GM23338 (cell line): ENCODE results near the gene ARMC5. TPM values are rescaled to one million over a fixed set of nuclear protein-coding genes. Genes with fewer than 3 reads are reported as not detected.

ENCODE experiments used
- ATAC-seq: fragments of 200-7000 bp; cut with Tn5 transposase; 3 replicates; pipeline ENCODE4 v1.9.1; 2020
- DNase-seq: peaks from one replicate; pipeline ENCODE4 v3.0.0-alpha.2; 2015; ENCODE audit warnings: low spot score
- H2AFZ ChIP-seq: fragments of 200-600 bp; sonication (generic); 2 replicates; pipeline ENCODE4 v1.8.0; 2016; ENCODE audit warnings: antibody characterized with exemption, mild to moderate bottlenecking, moderate library complexity
- H3F3A ChIP-seq: fragments of 200-600 bp; sonication (generic); replicated peaks from 2 replicates; pipeline ENCODE4 v1.8.0; 2017; ENCODE audit warnings: antibody characterized with exemption, mixed run types, low read depth
- H3K27ac ChIP-seq: fragments of 200-600 bp; sonication (generic); 2 replicates; pipeline ENCODE4 v1.6.1; 2016; ENCODE audit warnings: low read depth
- H3K27me3 ChIP-seq: fragments of 200-600 bp; sonication (generic); 2 replicates; pipeline ENCODE4 v1.8.0; 2016; ENCODE audit warnings: mild to moderate bottlenecking, mixed run types, moderate library complexity; ENCODE audit not compliant: insufficient read depth
- H3K36me3 ChIP-seq: fragments of 200-600 bp; sonication (generic); 2 replicates; pipeline ENCODE4 v1.8.0; 2016; ENCODE audit warnings: mild to moderate bottlenecking; ENCODE audit not compliant: insufficient read depth
- H3K4me1 ChIP-seq: fragments of 200-600 bp; sonication (generic); 2 replicates; pipeline ENCODE4 v1.8.0; 2016; ENCODE audit warnings: mild to moderate bottlenecking, moderate library complexity; ENCODE audit not compliant: insufficient read depth
- H3K4me2 ChIP-seq: fragments of 200-600 bp; sonication (generic); 2 replicates; pipeline ENCODE4 v1.7.1; 2017; ENCODE audit warnings: mixed run types
- H3K4me3 ChIP-seq: fragments of 200-600 bp; sonication (generic); 2 replicates; pipeline ENCODE4 v1.6.1; 2016; ENCODE audit warnings: mixed run types
- H3K79me2 ChIP-seq: fragments of 200-600 bp; sonication (generic); replicated peaks from 2 replicates; pipeline ENCODE4 v1.8.0; 2017; ENCODE audit warnings: mild to moderate bottlenecking; ENCODE audit not compliant: insufficient read depth
- H3K9me2 ChIP-seq: fragments of 200-600 bp; sonication (generic); 2 replicates; pipeline ENCODE4 v1.8.0; 2017; ENCODE audit not compliant: insufficient read depth
- H4K20me1 ChIP-seq: fragments of 200-600 bp; sonication (generic); replicated peaks from 2 replicates; pipeline ENCODE4 v1.8.0; 2017; ENCODE audit warnings: mild to moderate bottlenecking; ENCODE audit not compliant: insufficient read depth
- H3K27ac Mint-ChIP-seq: 2 replicates; pipeline ENCODE4 v1.8.0; 2020; ENCODE audit warnings: inconsistent platforms, mild to moderate bottlenecking, moderate library complexity, mixed read lengths
- H3K27me3 Mint-ChIP-seq: 3 replicates; pipeline ENCODE4 v1.8.0; 2022; ENCODE audit warnings: low read depth, mild to moderate bottlenecking, moderate library complexity, mixed read lengths, inconsistent platforms; ENCODE audit not compliant: insufficient read depth, poor library complexity
- H3K36me3 Mint-ChIP-seq: 3 replicates; pipeline ENCODE4 v1.8.0; 2021; ENCODE audit warnings: low read depth, mild to moderate bottlenecking, inconsistent platforms, moderate library complexity, mixed read lengths
- H3K4me1 Mint-ChIP-seq: 3 replicates; pipeline ENCODE4 v1.8.0; 2020; ENCODE audit warnings: mild to moderate bottlenecking, inconsistent platforms, mixed read lengths
- H3K4me3 Mint-ChIP-seq: 3 replicates; pipeline ENCODE4 v1.8.0; 2021; ENCODE audit warnings: moderate library complexity, mild to moderate bottlenecking, inconsistent platforms, mixed read lengths
- H3K9me3 Mint-ChIP-seq: 3 replicates; pipeline ENCODE4 v1.8.0; 2020; ENCODE audit warnings: moderate library complexity, mild to moderate bottlenecking, inconsistent platforms, mixed read lengths
- CREB1 ChIP-seq: fragments of 250-450 bp; sonication (Bioruptor Pico); IDR thresholded peaks from 2 replicates; pipeline ENCODE4 v1.5.0; 2020; ENCODE audit warnings: low read depth, mild to moderate bottlenecking, moderate library complexity
- EZH2 ChIP-seq: fragments of 200-600 bp; sonication (generic); IDR thresholded peaks from one replicate; pipeline ENCODE4 v1.8.0; 2017; ENCODE audit warnings: antibody characterized with exemption, mild to moderate bottlenecking, low read depth; ENCODE audit not compliant: unreplicated experiment
- EZH2phosphoT487 ChIP-seq: fragments of 200-600 bp; sonication (generic); IDR thresholded peaks from one replicate; pipeline ENCODE4 v1.8.1; 2018; ENCODE audit warnings: antibody characterized with exemption; ENCODE audit not compliant: unreplicated experiment
- JUNB ChIP-seq: IDR thresholded peaks from one replicate; pipeline ENCODE4 v1.6.1; 2016; ENCODE audit warnings: antibody characterized with exemption; ENCODE audit not compliant: unreplicated experiment
- NANOG ChIP-seq: IDR thresholded peaks from 2 replicates; pipeline ENCODE4 v1.6.1; 2016; ENCODE audit warnings: antibody characterized with exemption, borderline replicate concordance
- POLR2AphosphoS5 ChIP-seq: IDR thresholded peaks from 2 replicates; pipeline ENCODE4 v1.6.1; 2016; ENCODE audit warnings: antibody characterized with exemption, low read depth
- STAT1 ChIP-seq: IDR thresholded peaks from one replicate; pipeline ENCODE4 v1.6.1; 2016; ENCODE audit warnings: antibody characterized with exemption; ENCODE audit not compliant: unreplicated experiment
- ZNF114 ChIP-seq: fragments of 250-450 bp; sonication (Bioruptor Pico); IDR thresholded peaks from 2 replicates; pipeline ENCODE4 v1.5.0; 2020; ENCODE audit warnings: mild to moderate bottlenecking, moderate library complexity
- ZNF331 ChIP-seq: fragments of 250-450 bp; sonication (Bioruptor Pico); IDR thresholded peaks from 2 replicates; pipeline ENCODE4 v1.5.0; 2020; ENCODE audit warnings: low read depth, mild to moderate bottlenecking, moderate library complexity
- ZNF462 ChIP-seq: fragments of 250-450 bp; sonication (Bioruptor Pico); IDR thresholded peaks from 2 replicates; pipeline ENCODE4 v1.5.0; 2020; ENCODE audit warnings: mild to moderate bottlenecking, moderate library complexity
- polyA plus RNA-seq: library from polyadenylated mRNA; unstranded; fragments of >200 nt; fragmentation: Nextera tagmentation; extraction: Ambion mirVana; gene quantifications from 2 replicates; pipeline ENCODE4 v1.2.1, GENCODE V29; 2016
- total RNA-seq: library from RNA; depleted of rRNA; stranded (reverse); fragments of >200 nt; shearing (Covaris generic); gene quantifications from 2 replicates; pipeline ENCODE4 v1.2.3, GENCODE V29; 2014
- TF ChIP-seq, protein P1 (sequence below): IDR thresholded peaks from 2 replicates; pipeline ENCODE4 v1.6.1; 2016; ENCODE audit warnings: antibody characterized with exemption
- TF ChIP-seq, protein P2 (sequence below): IDR thresholded peaks from one replicate; pipeline ENCODE4 v1.6.1; 2018; ENCODE audit warnings: antibody characterized with exemption; ENCODE audit not compliant: unreplicated experiment
- TF ChIP-seq, protein P3 (sequence below), 2 experiments: fragments of 200-600 bp in 1 of 2; sonication (generic) in 1 of 2; conservative IDR thresholded peaks; 2 replicates each; pipeline versions ENCODE4 v1.5.1 to v1.6.1; 2016 to 2017; ENCODE audit warnings: antibody characterized with exemption in 2 of 2, low read depth in 2 of 2, mild to moderate bottlenecking in 2 of 2, moderate library complexity in 1 of 2

ARMC5 gene
- total and polyA plus RNA-seq, 2 experiments from 2014 or later = 5.9 to 11.3 TPM

- DNase-seq = no peak
- Histone ChIP-seq H3F3A (no peaks in the 10 kb centered on the region), H3K4me2 (no peak overlapping the region), H3K9me2 (no peaks in the 10 kb centered on the region), H4K20me1 (0 out of 2 replicates have a peak, but pooled peaks cover 4% of the 10 kb centered on the region), H3K4me3 (no peak overlapping the region), H3K79me2 (no peaks in the 10 kb centered on the region), H3K4me1 (peaks cover 12% of the 10 kb centered on the region), H2AFZ (no peak overlapping the region), H3K27ac (no peak overlapping the region), H3K36me3 (no peaks in the 10 kb centered on the region), H3K27me3 (no peaks in the 10 kb centered on the region)
- peaks cover 22% of the 10 kb centered on the region for H3K4me1 Mint-ChIP-seq
- peaks cover 3% of the 10 kb centered on the region for H3K27me3 Mint-ChIP-seq
- ATAC-seq = no peak
- no peaks in the 10 kb centered on the region; the same call in 2 of the 3 replicates for H3K9me3 Mint-ChIP-seq
- no peak overlapping the region for H3K4me3 Mint-ChIP-seq
- TF ChIP-seq NANOG (no peak), STAT1 (no peak), JUNB (no peak), EZH2phosphoT487 (no peak), EZH2 (no peak), ZNF462 (no peak), ZNF114 (CRISPR knock-in tag) (no peak), CREB1 (CRISPR knock-in tag) (no peak), ZNF331 (CRISPR knock-in tag) (no peak), POLR2AphosphoS5 (no peak)
- TF ChIP-seq, protein P1, sequence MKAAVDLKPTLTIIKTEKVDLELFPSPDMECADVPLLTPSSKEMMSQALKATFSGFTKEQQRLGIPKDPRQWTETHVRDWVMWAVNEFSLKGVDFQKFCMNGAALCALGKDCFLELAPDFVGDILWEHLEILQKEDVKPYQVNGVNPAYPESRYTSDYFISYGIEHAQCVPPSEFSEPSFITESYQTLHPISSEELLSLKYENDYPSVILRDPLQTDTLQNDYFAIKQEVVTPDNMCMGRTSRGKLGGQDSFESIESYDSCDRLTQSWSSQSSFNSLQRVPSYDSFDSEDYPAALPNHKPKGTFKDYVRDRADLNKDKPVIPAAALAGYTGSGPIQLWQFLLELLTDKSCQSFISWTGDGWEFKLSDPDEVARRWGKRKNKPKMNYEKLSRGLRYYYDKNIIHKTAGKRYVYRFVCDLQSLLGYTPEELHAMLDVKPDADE = no peak
- TF ChIP-seq, protein P2, sequence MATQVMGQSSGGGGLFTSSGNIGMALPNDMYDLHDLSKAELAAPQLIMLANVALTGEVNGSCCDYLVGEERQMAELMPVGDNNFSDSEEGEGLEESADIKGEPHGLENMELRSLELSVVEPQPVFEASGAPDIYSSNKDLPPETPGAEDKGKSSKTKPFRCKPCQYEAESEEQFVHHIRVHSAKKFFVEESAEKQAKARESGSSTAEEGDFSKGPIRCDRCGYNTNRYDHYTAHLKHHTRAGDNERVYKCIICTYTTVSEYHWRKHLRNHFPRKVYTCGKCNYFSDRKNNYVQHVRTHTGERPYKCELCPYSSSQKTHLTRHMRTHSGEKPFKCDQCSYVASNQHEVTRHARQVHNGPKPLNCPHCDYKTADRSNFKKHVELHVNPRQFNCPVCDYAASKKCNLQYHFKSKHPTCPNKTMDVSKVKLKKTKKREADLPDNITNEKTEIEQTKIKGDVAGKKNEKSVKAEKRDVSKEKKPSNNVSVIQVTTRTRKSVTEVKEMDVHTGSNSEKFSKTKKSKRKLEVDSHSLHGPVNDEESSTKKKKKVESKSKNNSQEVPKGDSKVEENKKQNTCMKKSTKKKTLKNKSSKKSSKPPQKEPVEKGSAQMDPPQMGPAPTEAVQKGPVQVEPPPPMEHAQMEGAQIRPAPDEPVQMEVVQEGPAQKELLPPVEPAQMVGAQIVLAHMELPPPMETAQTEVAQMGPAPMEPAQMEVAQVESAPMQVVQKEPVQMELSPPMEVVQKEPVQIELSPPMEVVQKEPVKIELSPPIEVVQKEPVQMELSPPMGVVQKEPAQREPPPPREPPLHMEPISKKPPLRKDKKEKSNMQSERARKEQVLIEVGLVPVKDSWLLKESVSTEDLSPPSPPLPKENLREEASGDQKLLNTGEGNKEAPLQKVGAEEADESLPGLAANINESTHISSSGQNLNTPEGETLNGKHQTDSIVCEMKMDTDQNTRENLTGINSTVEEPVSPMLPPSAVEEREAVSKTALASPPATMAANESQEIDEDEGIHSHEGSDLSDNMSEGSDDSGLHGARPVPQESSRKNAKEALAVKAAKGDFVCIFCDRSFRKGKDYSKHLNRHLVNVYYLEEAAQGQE = no peak
- TF ChIP-seq, protein P3, sequence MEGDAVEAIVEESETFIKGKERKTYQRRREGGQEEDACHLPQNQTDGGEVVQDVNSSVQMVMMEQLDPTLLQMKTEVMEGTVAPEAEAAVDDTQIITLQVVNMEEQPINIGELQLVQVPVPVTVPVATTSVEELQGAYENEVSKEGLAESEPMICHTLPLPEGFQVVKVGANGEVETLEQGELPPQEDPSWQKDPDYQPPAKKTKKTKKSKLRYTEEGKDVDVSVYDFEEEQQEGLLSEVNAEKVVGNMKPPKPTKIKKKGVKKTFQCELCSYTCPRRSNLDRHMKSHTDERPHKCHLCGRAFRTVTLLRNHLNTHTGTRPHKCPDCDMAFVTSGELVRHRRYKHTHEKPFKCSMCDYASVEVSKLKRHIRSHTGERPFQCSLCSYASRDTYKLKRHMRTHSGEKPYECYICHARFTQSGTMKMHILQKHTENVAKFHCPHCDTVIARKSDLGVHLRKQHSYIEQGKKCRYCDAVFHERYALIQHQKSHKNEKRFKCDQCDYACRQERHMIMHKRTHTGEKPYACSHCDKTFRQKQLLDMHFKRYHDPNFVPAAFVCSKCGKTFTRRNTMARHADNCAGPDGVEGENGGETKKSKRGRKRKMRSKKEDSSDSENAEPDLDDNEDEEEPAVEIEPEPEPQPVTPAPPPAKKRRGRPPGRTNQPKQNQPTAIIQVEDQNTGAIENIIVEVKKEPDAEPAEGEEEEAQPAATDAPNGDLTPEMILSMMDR (conservative IDR thresholded peaks at IDR 0.05; ENCODE audit: low read depth in 2 of 2) = no peak
- H3K27ac Mint-ChIP-seq = no peak overlapping the region
- peaks cover 15% of the 10 kb centered on the region; the same call in 2 of the 3 replicates for H3K36me3 Mint-ChIP-seq
Observed at GRCh38 chr16:31498493-31498892, 39.2 kb downstream of the ARMC5 start.
